HepG2 (cell line): ENCODE data around the gene GCDH. TPM values are rescaled to one million over a fixed set of nuclear protein-coding genes. Genes with fewer than 3 reads are reported as not detected.

Experiments used
- CHCHD3 ChIP-seq: sonication (generic); formaldehyde crosslinking; IDR thresholded peaks from 2 replicates; pipeline ENCODE4 v1.8.0; 2022; ENCODE audit warnings: mild to moderate bottlenecking, missing genetic modification reagents, moderate library complexity
- FOXO1 ChIP-seq: sonication (generic); formaldehyde crosslinking; IDR thresholded peaks from 2 replicates; pipeline ENCODE4 v1.4.0; 2020; ENCODE audit warnings: missing genetic modification reagents
- HHEX ChIP-seq: IDR thresholded peaks from 2 replicates; pipeline ENCODE4 v1.6.1; 2016; ENCODE audit warnings: control low read depth
- HOXD1 ChIP-seq: sonication (generic); formaldehyde crosslinking; IDR thresholded peaks from 2 replicates; pipeline ENCODE4 v1.5.0; 2020; ENCODE audit warnings: missing genetic modification reagents
- KIAA2018 ChIP-seq: sonication (generic); formaldehyde crosslinking; IDR thresholded peaks from 2 replicates; pipeline ENCODE4 v1.5.0; 2020; ENCODE audit warnings: mild to moderate bottlenecking, missing genetic modification reagents, borderline replicate concordance
- UBTF ChIP-seq: sonication (generic); formaldehyde crosslinking; IDR thresholded peaks from 2 replicates; pipeline ENCODE4 v1.4.0; 2020; ENCODE audit warnings: mild to moderate bottlenecking, missing genetic modification reagents
- ZFP36L2 ChIP-seq: sonication (generic); formaldehyde crosslinking; IDR thresholded peaks from 2 replicates; pipeline ENCODE4 v1.4.0; 2020; ENCODE audit warnings: missing genetic modification reagents
- ZFYVE20 ChIP-seq: sonication (generic); formaldehyde crosslinking; IDR thresholded peaks from 2 replicates; pipeline ENCODE4 v1.8.0; 2023; ENCODE audit warnings: low read depth, mild to moderate bottlenecking, moderate library complexity, missing genetic modification reagents, borderline replicate concordance
- ZNF318 ChIP-seq: sonication (generic); formaldehyde crosslinking; IDR thresholded peaks from 2 replicates; pipeline ENCODE4 v1.4.0; 2020; ENCODE audit warnings: mild to moderate bottlenecking, missing genetic modification reagents
- polyA plus RNA-seq, 8 experiments: library from polyadenylated mRNA; depleted of rRNA in 3 of 8; stranded (reverse) in 7 of 8; unstranded in 1 of 8; fragments of >200 nt; fragmentation: Illumina TruSeq in 4 of 8; extraction: Trizol in 4 of 8; gene quantifications; 2 replicates each; pipeline versions ENCODE4 v1.2.1 to v1.2.3, GENCODE V29; 2011 to 2016; ENCODE audit warnings: low read depth in 4 of 8, missing spikeins in 1 of 8, mixed read lengths in 1 of 8; ENCODE audit not compliant: insufficient read depth in 1 of 8
- total RNA-seq, 5 experiments: library from RNA; depleted of rRNA; stranded (reverse); fragments of >200 nt; fragmentation: Illumina TruSeq; extraction: Trizol; gene quantifications; 2 replicates each; pipeline ENCODE4 v1.2.3, GENCODE V29; 2016; ENCODE audit warnings: low read depth in 1 of 5

Gene GCDH
- total and polyA plus RNA-seq, 2 of the 13 experiments (the other 11 are each of a cell fraction or from before 2014, with no cell fraction given), result 15.1 to 38.0 TPM

GRCh38 chr19:12933287-12934072 is 42.5 kb downstream of the GCDH start, which contains the start of gene FARSA (continued):
- TF ChIP-seq KIAA2018 (no peak), ZNF318 (CRISPR knock-in tag) (no peak), ZFP36L2 (CRISPR knock-in tag) (peak; percentile 54; the same call in 1 of the 2 replicates), HOXD1 (CRISPR knock-in tag) (no peak), FOXO1 (no peak; the same call in 1 of the 2 replicates), HHEX (no peak), CHCHD3 (CRISPR knock-in tag) (peak; percentile 58; the same call in 1 of the 2 replicates), UBTF (CRISPR knock-in tag) (peak; percentile 84), ZFYVE20 (CRISPR knock-in tag) (no peak)
